ENCODE results near the gene RABEP2. TPM values are rescaled to one million over a fixed set of nuclear protein-coding genes. Genes with fewer than 3 reads are reported as not detected.
"Not testable (repeated sequence)": the region's sequence is repeated elsewhere in the genome, so short reads cannot be mapped to it uniquely, and the experiment has no call there.

RABEP2 gene
- total RNA-seq, 1 donor from 2014 or later: 23.3 TPM

DNA sequence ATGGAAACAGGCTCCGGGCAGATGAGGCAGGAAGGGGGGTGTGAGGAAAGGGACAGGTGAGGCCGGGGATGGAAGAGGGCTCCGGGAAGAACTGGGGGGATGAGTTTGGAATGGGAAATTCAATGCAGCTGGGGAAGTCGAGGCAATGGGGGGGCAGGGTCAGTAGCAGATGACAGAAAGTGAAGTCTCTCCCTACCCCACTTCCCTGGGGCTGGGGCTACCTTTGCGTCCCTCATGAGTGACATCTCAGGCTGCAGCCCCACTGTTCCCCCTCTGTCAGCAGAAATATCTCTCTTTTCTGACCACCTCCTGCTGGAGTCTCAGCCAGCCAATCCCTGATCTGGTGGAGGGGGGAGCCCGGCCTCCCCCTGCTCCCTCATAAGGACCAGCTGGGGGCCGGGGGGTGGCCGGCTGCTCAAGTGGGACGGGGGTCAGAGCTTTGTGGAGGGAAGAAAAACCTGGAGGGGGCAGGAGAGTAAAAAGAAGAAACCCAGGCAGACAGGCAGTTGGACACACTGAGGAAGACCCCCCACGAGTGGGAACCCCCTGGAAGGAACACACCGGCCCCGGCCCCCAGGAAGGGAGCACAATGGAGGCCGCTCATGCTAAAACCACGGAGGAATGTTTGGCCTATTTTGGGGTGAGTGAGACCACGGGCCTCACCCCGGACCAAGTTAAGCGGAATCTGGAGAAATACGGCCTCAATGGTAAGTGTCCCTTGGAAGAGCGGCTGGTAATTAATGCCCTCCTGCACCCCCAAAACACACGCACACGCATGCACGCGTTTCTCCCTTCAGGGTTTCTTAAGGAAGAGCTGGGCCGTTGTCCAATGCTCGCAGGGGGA is 46.7 kb downstream of the RABEP2 start, which contains the start of gene ATP2A1:
Gene ATP2A1 (plus strand): TSS at position 406 of the 844 bp plus-strand sequence. CDS start 184 bp downstream, at position 590.
- no peak for DNase-seq

DNA sequence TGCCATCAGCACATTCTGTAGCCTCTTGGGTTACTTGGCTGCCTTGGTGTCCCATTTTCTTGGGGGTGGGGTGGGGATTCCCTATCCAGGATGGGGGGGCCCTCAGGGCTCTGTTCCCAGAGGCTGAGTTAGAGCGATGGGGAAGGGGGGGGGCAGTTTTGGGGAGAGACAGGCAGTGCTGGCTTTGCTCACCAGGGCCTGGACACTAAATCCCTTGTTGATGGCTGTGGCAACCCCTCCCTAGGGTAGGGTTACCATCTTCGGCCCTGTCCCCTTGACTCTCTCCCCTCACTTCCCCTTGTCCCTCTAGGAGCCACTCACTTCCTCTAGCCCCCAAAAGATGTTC is 47.4 kb downstream of the RABEP2 start:
- DNase-seq: no peak

DNA sequence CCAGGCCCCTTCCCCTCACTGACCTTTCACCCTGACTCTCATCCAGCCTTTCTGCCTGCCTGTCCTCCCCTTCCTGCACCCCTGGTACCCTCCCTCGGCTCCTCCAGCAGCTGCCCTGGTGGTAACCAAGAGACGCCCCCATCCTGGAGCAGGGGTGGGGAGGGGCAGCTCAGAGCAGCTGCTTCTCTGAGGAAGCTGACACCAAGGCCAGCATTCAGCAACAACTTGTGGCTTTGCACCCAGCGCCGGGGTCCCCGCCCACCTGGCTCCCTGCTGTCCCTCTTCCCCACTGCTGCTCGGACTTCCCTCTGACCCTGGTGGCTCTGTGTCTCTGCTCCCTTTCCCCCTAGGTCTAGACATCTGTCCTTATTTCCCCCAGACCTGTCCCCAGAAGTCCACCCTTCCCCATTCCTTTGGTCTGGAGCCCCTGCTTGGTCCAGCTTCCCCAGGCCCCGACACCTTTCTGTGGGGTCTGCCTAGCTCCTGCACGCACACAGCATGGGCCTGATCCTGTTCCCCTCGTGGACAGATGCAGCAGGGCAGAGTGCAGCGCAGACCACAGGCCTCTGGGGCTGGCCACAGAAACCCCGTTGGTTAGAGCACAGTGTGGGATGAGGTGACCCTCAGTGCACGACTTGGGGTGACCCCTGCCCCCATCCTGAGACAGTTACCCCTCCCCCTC is 47.9 kb downstream of the RABEP2 start:
- no peak for DNase-seq

DNA sequence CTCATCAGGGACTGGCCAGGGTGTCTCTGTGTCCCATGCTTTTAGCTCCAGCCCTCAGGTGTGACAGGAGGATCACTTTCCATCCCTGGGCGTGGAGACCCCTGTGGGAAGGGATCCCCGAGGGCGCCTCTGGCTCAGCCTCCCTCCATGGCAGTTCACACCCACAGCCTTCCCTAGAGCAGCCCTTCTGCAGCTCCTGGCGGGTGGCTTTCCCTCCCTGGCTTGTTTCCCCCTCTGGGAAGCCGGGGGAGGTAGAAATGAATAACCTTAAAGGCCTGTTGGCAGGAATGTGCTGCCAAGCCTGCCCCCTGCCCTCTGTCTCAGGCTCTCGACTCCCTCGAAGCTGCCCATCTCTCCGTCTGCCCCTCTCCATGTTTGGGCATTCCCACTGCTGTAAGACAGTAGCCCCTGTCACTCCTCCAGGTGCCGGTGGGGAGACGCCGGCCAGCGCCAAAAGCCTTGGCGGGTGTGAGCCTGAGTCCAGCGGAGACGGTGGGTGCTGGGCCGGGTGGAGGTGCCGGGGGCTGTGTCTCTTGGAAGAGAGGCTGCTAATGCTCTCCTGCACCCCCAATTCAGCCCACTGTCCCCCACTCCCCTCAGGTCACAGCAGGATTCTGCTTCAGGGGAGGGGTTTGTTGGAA is 48.9 kb downstream of the RABEP2 start:
- no peak for DNase-seq

DNA sequence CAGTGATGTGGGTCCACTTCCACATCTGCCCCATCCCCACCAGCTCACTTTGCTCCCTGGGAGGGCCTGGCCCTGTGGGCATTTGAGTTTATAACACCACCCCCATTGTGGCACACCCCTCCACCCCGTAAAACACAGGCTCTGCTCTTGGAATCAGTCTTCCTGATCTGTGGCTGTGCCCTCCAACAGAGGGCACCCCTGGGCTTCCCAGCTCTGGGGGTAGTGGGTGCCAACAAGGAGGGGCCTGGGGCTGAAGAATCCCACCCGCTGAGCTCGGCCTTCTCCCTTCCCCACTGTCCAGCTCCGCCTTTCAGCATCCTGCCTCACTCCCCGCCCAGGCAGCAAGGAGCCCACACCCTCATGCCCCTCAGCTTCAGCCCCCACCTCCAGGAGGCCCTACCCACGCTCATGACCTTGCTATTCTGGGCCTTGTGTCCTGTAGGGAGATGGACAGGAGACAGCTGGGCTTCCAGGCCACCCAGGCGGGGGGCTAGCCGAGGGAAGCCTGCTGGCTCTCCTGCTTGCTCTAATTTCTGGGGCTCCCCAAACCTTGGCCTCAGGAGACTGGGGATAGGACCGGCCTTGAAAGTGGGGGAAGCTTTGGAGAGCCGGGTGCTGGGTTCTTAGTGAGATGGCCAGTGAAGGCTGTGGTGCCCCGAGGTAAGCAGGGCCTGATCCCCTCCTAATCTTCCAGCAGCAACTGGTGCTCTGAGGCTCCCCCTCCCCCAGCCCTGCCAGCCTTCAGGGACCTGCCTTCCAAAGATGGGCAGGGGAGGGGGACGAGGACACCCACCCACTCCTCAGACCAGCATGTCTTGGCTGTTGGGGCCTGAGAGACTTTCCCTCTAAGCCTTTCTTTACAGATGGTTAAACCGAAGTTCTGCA is 49.7 kb downstream of the RABEP2 start:
- DNase-seq: no peak

DNA sequence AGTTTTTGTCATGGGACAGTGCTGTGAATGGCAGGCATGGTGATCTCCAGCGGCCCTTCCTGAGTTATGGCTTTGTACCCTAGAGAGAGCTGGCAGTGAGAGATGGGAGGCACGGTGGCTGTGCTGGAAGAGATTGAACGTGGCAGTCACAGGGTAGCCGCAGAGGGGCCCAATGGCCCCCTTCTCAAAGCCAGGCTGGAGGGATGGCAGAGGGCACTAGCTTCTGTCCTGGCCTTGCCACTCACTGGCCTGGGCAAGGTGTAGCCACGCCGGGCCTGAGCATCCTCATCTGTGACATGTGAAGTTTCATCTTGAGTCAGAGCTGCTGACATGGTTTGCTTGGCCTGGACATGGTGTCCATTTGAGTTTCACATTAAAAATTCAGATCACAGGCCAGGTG is 50.6 kb downstream of the RABEP2 start:
- DNase-seq: no peak

GRCh38 chr16:28873543-28874201 is 51.4 kb downstream of the RABEP2 start:
- no peak for DNase-seq

DNA sequence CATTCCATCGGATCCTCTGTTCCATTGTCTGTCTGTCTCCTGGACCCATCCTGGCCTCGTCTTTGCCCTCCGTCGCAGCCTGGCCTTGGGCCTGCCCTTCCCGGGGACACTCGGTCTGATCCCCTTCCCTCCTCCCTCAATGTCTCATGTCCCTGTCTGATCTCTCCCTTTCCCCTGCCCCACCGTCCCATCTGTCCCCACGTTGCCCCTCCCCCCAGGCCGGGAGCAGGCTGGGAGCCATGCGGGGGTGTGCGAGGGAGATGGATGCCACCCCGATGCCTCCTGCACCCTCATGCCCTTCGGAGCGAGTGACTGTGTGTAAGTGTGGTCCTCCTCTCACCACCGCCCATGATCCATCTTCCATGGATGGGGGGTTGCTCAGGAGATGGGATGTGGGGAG is 52.1 kb downstream of the RABEP2 start:
- DNase-seq: no peak

DNA sequence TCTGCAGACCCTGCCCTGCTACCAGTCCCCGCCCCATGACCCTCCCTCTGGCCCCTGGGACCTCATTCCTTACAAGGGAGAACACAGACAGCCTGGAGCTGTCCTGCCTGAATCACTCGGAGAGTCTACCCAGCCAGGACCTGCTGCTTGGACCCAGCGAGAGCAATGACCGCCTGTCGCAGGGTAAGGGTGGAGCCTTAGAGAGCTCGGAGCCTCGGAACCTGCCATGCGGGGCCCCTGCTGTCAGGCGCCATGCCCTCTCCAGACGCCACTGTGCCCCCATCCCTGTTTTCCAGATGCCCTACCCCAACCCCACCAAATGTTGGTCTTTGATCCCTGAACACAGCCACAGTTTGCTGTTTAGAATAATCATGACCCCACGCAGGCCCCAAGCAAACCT is 55.8 kb downstream of the RABEP2 start:
- no peak for DNase-seq

GRCh38 chr16:28867646-28868045 is 57.4 kb downstream of the RABEP2 start:
- DNase-seq: not testable (repeated sequence)

GRCh38 chr16:28867241-28867640 is 57.8 kb downstream of the RABEP2 start:
- DNase-seq: no peak

DNA sequence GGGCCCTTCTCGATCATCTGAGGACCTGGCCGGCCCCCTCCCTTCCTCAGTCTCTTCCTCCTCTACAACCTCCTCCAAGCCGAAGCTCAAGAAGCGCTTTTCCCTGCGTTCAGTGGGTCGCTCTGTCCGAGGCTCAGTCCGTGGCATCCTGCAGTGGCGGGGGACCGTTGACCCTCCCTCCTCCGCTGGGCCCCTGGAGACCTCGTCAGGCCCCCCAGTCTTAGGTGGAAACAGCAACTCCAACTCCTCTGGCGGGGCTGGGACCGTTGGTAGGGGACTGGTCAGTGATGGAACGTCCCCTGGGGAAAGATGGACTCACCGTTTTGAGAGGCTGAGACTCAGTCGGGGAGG is 58.6 kb downstream of the RABEP2 start:
- DNase-seq: no peak

GRCh38 chr16:28865722-28866453 is 59.1 kb downstream of the RABEP2 start:
- no peak for DNase-seq

- DNase-seq: no peak
These were observed 59.9 kb downstream of the RABEP2 start for GRCh38 chr16:28865001-28865688.

GRCh38 chr16:28863929-28864793 is 60.9 kb downstream of the RABEP2 start:
- peak; percentile 25 for DNase-seq

DNA sequence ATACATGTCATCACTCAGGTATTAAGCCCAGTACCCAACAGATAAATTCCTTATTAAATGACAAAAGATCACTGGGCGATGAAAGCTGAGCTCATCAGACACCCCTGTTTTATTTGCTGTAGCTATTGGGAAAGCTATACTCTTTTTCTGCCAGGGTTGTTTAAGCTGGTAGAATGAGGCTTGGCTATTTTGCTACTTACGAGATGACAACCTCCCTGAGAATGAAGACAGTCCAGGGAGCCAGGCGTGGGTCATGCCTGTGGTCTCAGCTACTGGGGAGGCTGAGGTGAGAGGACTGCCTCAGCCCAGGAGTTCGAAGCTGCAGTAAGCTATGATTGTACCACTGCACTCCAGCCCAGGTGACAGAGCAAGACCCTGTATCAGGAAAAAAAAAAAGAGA is 65.7 kb downstream of the RABEP2 start:
- no peak for DNase-seq

DNA sequence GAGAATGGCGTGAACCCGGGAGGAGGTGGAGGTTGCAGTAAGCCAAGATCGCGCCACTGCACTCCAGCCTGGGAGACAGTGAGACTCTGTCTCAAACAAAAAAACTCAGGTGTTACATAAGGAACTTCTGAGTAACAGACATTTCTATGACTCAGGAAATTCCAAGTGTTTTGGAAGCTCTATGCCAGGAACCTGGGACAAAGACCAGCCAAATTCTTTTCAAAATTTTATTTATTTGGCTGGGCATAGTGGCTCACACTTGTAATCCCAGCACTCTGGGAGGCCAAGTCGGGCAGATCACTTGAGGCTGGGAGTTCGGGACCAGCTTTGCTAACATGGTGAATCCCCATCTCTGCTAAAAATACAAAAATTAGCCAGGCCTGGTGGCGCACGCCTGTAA is 66.6 kb downstream of the RABEP2 start:
- no peak for DNase-seq

Data from skin of body (tissue), 2 donors.